Body of pancreas (tissue), 4 donors: ENCODE measurements around the gene LGR4. TPM values are rescaled to one million over a fixed set of nuclear protein-coding genes. Genes with fewer than 3 reads are reported as not detected.

ENCODE experiments used
- ATAC-seq: fragments of 150-250 bp; one replicate; pipeline ENCODE4 v1.9.1; 2016
- DNase-seq, 4 donors: peaks; one replicate each; pipeline ENCODE4 v3.0.0-alpha.2; 2019
- H3K27ac ChIP-seq, 4 donors: fragments of 200-600 bp; sonication (generic); 1 replicate in 3 of 4; 2 replicates in 1 of 4; pipeline versions ENCODE4 v1.5.1 to v1.6.1; 2016 to 2019; ENCODE audit warnings: mild to moderate bottlenecking in 1 of 4, mixed read lengths in 1 of 4, moderate library complexity in 1 of 4
- H3K27me3 ChIP-seq, 2 donors: fragments of 200-600 bp; sonication (generic); one replicate each; pipeline ENCODE4 v1.6.0; 2016; ENCODE audit warnings: mild to moderate bottlenecking in 1 of 2
- H3K36me3 ChIP-seq, 2 donors: fragments of 200-600 bp; sonication (generic); replicated peaks in 1 of 2; 2 replicates each; pipeline ENCODE4 v1.5.1; 2016; ENCODE audit warnings: low read depth in 2 of 2; ENCODE audit not compliant: insufficient read depth in 1 of 2
- H3K4me1 ChIP-seq: fragments of 200-600 bp; sonication (generic); one replicate; pipeline ENCODE4 v1.6.0; 2016
- H3K4me3 ChIP-seq, 2 donors: fragments of 200-600 bp; sonication (generic); 1 replicate in 1 of 2; 2 replicates in 1 of 2; pipeline ENCODE4 v1.5.1; 2016 to 2019
- H3K9me3 ChIP-seq, 3 donors: fragments of 200-600 bp; sonication (generic); 1 replicate in 2 of 3; 2 replicates in 1 of 3; pipeline ENCODE4 v1.5.1; 2016
- POLR2A ChIP-seq, 3 donors: fragments of 450-650 bp; IDR thresholded peaks; one replicate each; pipeline ENCODE4 v1.6.1; 2016; ENCODE audit warnings: antibody characterized with exemption in 3 of 3, mild to moderate bottlenecking in 2 of 3
- WGBS, 2 donors: methylation state at CpG; one replicate each; pipeline ENCODE4 v1.1.5; 2017; 5-methylcytosine and 5-hydroxymethylcytosine counted together
- intact Hi-C: fragments of 100-400 bp; cut with DNase I; formaldehyde crosslinking; loops from one replicate; pipeline ENCODE4 v1.15.1; 2023
- total RNA-seq, 2 donors: library from RNA; depleted of rRNA; stranded (reverse); fragments of >200 nt; gene quantifications; one replicate each; pipeline ENCODE4 v1.1.0, GENCODE V29; 2016
- TF ChIP-seq, protein P1 (sequence below), 7 experiments: fragments of 450-650 bp in 4 of 7; fragments of 200-600 bp in 3 of 7; sonication (generic) in 3 of 7; IDR thresholded peaks; one replicate each; pipeline ENCODE4 v1.5.1; 2016 to 2019; ENCODE audit warnings: antibody characterized with exemption in 7 of 7

The LGR4 gene
- total RNA-seq, 2 donors from 2014 or later, result 120 to 145 TPM

DNA sequence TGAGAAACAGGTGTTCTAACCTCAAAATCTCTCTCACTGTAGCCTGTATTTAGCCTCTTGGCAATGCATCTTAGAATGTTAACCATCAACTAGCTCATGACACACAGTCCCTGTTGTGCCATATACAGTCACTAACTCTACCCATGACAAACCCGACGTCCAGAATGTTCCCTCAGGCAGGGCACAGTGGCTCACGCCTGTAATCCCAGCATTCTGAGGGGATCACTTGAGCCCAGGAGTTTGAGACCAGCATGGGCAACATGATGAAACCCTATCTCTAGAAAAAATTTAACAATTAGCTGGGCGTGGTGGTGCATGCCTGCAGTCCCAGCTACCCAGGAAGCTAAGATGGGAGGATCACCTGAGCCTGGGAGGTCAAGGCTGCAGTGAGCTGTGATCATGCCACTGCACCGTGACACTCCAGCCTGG, 91.3 kb downstream of the LGR4 start:
- Histone ChIP-seq H3K27me3 (no peaks in the 10 kb centered on the region), H3K4me1 (peaks cover 57% of the 10 kb centered on the region), H3K4me3 (no peak overlapping the region), H3K36me3 (peaks cover 0 to 7% of the 10 kb centered on the region in 2 donors), H3K27ac (peak overlapping the region; percentile 22 to 87 (median 82)), H3K9me3 (no peaks in the 10 kb centered on the region)
- TF ChIP-seq, protein P1, sequence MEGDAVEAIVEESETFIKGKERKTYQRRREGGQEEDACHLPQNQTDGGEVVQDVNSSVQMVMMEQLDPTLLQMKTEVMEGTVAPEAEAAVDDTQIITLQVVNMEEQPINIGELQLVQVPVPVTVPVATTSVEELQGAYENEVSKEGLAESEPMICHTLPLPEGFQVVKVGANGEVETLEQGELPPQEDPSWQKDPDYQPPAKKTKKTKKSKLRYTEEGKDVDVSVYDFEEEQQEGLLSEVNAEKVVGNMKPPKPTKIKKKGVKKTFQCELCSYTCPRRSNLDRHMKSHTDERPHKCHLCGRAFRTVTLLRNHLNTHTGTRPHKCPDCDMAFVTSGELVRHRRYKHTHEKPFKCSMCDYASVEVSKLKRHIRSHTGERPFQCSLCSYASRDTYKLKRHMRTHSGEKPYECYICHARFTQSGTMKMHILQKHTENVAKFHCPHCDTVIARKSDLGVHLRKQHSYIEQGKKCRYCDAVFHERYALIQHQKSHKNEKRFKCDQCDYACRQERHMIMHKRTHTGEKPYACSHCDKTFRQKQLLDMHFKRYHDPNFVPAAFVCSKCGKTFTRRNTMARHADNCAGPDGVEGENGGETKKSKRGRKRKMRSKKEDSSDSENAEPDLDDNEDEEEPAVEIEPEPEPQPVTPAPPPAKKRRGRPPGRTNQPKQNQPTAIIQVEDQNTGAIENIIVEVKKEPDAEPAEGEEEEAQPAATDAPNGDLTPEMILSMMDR (IDR thresholded peaks at IDR 0.05), result no peak
- TF ChIP-seq POLR2A (IDR thresholded peaks at IDR 0.05), result peak in 1 of 3 donors; percentile 17
- intact Hi-C loops, result no loop called here
- DNase-seq (peak; percentile 57 to 84 (median 68)), ATAC-seq (peak; percentile 98)
- 23 to 33% methylated on average over 5 of the region's 5 CpGs for WGBS, 2 donors

DNA sequence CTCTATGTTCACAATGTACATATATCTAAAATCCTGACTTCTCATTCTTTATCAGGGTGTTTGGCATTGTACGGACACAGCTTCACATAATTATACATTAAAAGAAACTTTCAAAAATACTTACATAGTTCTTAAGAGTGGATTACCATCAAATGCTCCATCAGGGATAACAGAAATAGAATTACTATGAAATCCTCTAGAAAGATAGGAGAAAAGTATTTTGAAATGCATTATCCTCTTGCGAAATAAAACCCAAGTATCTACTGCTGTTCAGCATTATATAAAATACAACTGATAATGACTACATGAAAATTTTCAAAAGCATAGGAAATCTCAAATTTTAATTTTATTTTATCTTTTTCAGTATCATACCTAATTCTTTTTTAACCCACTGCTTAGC, 91.8 kb downstream of the LGR4 start:
- ATAC-seq, result peak; percentile 12
- Histone ChIP-seq H3K4me1 (peaks cover 57% of the 10 kb centered on the region), H3K27me3 (no peaks in the 10 kb centered on the region), H3K9me3 (no peaks in the 10 kb centered on the region), H3K4me3 (no peak overlapping the region), H3K27ac (peak overlapping the region in 3 of 4 donors; percentile 82 to 87 (median 83)), H3K36me3 (peaks cover 0 to 7% of the 10 kb centered on the region in 2 donors)
- no peak for TF ChIP-seq POLR2A (IDR thresholded peaks at IDR 0.05)
- TF ChIP-seq, protein P1 (IDR thresholded peaks at IDR 0.05), result no peak
- WGBS, 2 donors, result 46 to 61% methylated on average over 2 of the region's 2 CpGs
- DNase-seq, result no peak
- intact Hi-C loops, result no loop called here

DNA sequence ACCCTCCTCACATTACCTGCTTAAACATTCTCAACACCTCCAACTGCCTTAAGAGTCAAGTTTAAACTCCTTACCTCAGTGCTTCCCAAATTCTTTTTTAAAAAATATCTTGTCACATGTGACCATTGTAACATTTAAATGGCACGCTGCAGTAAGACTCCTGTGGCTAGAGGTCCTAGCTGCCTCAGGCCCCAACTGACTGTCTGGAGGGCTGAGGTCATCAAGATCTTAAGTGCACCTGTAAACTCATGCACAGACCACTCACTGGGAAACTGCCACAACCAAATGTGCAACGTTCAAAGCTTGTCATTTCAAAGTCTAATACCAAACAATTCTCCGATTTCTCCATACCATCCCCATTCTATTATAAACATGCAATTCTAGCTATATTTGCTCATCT, 93.1 kb downstream of the LGR4 start:
- H3K27ac ChIP-seq, result peak overlapping the region in 3 of 4 donors; percentile 82 to 87 (median 83)
- DNase-seq (peak in 1 of 4 donors; percentile 44), ATAC-seq (no peak)
- peaks cover 69% of the 10 kb centered on the region for H3K4me1 ChIP-seq
- no peaks in the 10 kb centered on the region for H3K9me3 ChIP-seq
- no peak overlapping the region for H3K4me3 ChIP-seq
- WGBS, 2 donors, result 62 to 63% methylated on average over 3 of the region's 3 CpGs
- no peaks in the 10 kb centered on the region for H3K27me3 ChIP-seq
- TF ChIP-seq POLR2A (IDR thresholded peaks at IDR 0.05), result no peak
- TF ChIP-seq, protein P1 (IDR thresholded peaks at IDR 0.05), result no peak
- peaks cover 0 to 5% of the 10 kb centered on the region in 2 donors for H3K36me3 ChIP-seq
- intact Hi-C loops, result loop anchor here (10.0 kb wide), 1 partner anchor 95 kb away; the partner anchor contains the start of gene LGR4

DNA sequence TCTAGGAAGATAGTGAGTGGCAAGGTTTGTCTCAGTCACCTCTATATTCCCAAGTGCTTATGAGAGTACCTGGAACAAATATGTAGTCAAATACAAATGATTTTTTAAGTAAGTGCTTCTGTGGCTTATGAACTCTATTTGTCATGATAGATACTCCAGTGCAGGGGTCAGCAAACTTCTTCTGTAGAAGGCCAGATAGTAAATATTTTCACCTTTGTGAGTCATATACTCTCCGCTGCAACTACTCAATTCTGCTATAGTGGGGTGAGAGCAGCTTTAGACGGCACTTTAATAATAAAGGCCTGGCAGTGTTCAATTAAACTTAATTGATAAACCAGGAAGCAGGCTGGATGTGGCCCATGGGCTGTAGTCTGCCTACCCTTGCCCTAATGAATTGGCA, 97.2 kb downstream of the LGR4 start:
- Histone ChIP-seq H3K27ac (peak overlapping the region in 3 of 4 donors; percentile 68 to 78 (median 71)), H3K4me1 (peaks cover 82% of the 10 kb centered on the region), H3K27me3 (no peaks in the 10 kb centered on the region), H3K4me3 (no peak overlapping the region), H3K36me3 (peaks cover 0 to 9% of the 10 kb centered on the region in 2 donors), H3K9me3 (no peaks in the 10 kb centered on the region)
- intact Hi-C loops, result loop anchor here (10.0 kb wide), 1 partner anchor 99 kb away; the partner anchor contains the start of gene LGR4
- 48 to 61% methylated on average over 2 of the region's 2 CpGs for WGBS, 2 donors
- DNase-seq (no peak), ATAC-seq (no peak)
- TF ChIP-seq POLR2A (IDR thresholded peaks at IDR 0.05), result no peak
- TF ChIP-seq, protein P1 (IDR thresholded peaks at IDR 0.05), result no peak
